Epithelial cell of proximal tubule (primary cell): Measurements from ENCODE around the gene SLC9A8. TPM values are rescaled to one million over a fixed set of nuclear protein-coding genes. Genes with fewer than 3 reads are reported as not detected.

Experiments
- DNase-seq: peaks from one replicate; pipeline ENCODE4 v3.0.0-alpha.2; 2011; ENCODE audit warnings: low read depth
- H3K4me3 ChIP-seq: 2 replicates; pipeline ENCODE4 v1.5.1; 2011; ENCODE audit warnings: low read depth, mild to moderate bottlenecking, low read length
- total RNA-seq: library from RNA; depleted of rRNA; stranded (reverse); fragments of >200 nt; gene quantifications from 2 replicates; pipeline ENCODE4 v1.2.3, GENCODE V29; 2015
- TF ChIP-seq, protein P1 (sequence below): conservative IDR thresholded peaks from 2 replicates; pipeline ENCODE4 v1.5.1; 2012; ENCODE audit warnings: low read depth, mild to moderate bottlenecking, low read length

Gene SLC9A8
- total RNA-seq, 1 donor from 2014 or later: 4.2 TPM

DNA sequence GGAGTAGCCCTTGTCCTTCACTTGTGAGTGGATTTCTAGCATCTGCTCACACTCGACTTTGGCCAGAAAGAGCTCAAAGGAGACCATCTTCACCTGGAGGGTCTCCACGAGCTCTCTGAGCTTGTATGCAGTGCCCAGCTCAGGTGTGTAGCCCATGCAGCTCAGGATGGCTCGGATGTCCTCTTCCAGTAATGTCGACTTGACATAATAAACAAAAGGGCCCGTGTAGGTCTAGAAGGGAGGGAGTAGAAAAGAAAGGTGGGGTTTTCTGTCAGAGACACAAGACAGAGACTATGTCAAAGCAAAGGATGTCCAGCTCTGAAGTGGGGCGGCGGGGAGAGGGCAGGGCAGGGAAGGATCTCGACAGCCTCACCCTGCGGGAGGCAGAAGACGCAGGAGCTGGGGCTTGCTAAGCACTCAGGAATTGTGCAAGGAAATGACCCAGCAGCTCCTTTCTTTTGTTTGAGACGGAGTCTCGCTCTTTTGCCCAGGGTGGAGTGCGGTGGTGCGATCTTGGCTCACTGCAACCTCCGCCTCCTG is 94.1 kb downstream of the SLC9A8 start:
- no peak for DNase-seq
- TF ChIP-seq, protein P1, sequence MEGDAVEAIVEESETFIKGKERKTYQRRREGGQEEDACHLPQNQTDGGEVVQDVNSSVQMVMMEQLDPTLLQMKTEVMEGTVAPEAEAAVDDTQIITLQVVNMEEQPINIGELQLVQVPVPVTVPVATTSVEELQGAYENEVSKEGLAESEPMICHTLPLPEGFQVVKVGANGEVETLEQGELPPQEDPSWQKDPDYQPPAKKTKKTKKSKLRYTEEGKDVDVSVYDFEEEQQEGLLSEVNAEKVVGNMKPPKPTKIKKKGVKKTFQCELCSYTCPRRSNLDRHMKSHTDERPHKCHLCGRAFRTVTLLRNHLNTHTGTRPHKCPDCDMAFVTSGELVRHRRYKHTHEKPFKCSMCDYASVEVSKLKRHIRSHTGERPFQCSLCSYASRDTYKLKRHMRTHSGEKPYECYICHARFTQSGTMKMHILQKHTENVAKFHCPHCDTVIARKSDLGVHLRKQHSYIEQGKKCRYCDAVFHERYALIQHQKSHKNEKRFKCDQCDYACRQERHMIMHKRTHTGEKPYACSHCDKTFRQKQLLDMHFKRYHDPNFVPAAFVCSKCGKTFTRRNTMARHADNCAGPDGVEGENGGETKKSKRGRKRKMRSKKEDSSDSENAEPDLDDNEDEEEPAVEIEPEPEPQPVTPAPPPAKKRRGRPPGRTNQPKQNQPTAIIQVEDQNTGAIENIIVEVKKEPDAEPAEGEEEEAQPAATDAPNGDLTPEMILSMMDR: no peak
- H3K4me3 ChIP-seq: no peak overlapping the region

DNA sequence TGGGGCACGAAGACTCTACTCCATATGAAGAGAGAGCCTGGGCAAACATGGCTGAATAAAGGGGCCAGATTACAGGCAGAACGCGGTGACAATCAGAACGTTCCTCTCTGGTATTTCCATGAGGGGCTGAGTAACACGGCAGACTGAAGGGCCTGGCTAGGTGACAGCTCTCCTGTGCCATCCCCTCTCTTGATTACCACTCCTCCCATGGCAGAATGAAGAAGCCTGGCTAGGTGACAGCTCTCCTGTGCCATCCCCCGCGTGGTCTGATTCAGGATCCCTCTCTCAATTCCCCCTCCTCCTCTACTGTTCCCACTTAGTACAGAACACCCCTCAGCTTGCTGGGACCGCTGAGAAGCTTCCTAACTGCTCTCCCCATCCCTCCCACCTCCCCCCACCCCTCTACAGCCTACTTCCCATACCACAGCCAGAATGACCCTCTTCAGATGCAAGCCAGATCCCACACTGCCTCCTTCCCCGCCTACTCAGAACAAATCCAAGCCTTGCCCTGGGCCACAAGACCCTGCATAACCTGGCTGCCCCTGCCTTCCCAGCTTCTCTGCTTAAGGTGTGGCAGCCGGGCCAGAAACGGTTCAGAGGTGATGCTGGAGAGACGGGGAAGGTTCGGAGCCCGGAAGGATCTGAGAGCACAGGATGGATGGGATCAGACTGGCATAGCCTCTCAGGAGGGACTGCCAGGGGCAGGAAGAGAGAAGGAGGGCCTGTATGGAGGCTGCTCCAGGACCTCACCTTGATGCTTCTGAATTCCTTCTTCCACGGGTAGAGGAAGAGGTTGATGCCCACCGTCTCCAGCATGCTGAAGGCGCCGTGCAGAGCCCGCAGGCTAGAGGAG is 95.0 kb downstream of the SLC9A8 start:
- H3K4me3 ChIP-seq: no peak overlapping the region
- TF ChIP-seq, protein P1: no peak
- DNase-seq: no peak

DNA sequence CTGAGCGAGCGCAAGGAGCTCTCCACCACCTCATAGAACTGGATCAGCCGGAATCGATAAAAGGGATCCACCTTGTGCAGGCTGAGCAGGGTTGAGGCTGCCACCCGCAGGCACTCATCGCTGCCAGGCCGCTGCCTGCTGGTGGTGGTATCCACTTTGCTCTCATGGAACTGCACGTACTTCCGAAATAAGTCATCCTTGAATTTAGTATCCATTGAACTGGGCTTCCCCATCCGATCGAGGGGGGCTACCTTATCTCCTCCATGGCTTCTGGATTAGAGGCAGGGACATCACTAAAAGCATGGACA is 95.6 kb downstream of the SLC9A8 start:
- no peak overlapping the region for H3K4me3 ChIP-seq
- no peak for DNase-seq
- TF ChIP-seq, protein P1: no peak

DNA sequence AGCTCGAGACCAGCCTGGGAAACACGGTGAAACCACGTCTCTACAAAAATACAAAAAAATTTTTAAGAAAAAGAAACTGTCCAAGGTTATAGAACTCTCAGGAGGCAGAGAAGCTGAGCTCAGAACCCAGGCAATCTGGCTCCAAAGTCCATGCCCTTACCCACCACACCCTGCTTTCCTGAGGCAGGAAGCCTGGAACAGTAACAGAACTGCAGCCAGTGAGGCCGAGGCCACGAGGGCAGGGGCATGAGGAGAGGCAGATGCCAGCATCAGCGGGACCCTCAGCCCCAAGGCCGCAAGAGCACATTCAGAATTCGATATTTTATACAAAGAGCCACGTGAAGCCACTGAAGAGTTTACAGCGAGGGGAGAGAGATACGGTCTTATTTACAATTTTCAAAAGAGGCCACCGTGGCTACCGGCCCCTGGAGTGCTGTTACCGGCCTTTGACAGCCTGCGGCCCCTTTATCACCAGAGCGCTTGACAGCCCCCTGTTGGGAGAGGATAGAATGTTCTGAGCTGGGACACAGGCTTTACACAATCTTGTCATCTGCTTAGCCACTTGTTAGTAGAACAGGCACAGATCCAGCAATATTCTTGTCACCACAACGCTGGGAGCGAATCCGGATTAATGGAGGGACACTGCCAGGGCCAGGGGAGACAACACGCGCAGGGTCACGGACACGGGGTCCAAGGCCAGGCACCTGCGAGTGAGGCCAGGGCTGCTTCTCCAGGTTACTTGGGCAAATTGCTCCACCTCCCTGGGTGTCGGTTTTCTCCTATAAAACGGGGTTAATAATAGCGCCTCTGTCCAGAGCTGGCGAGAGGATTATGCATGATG is 97.1 kb downstream of the SLC9A8 start:
- no peak for DNase-seq
- TF ChIP-seq, protein P1: peak; percentile 31
- H3K4me3 ChIP-seq: no peak overlapping the region

DNA sequence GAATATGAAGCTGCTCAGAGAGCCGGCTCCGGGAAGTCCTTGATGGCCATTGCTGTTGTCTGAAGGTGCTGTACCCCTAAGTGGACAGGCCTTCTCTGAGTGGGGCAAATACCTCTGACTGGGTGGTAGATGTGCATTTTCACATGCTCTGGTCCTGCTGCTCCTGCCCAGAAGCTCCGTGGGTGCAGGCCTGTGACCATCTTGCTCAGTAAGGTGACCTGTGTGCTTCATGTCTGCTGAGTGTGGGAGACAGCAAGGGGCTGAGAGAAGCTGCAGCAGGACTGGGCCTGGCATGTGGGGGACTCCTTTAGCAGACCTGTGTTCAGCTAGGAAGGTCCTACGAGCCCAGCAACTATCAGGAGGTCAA is 97.7 kb downstream of the SLC9A8 start:
- DNase-seq: no peak
- no peak overlapping the region for H3K4me3 ChIP-seq
- TF ChIP-seq, protein P1: no peak

DNA sequence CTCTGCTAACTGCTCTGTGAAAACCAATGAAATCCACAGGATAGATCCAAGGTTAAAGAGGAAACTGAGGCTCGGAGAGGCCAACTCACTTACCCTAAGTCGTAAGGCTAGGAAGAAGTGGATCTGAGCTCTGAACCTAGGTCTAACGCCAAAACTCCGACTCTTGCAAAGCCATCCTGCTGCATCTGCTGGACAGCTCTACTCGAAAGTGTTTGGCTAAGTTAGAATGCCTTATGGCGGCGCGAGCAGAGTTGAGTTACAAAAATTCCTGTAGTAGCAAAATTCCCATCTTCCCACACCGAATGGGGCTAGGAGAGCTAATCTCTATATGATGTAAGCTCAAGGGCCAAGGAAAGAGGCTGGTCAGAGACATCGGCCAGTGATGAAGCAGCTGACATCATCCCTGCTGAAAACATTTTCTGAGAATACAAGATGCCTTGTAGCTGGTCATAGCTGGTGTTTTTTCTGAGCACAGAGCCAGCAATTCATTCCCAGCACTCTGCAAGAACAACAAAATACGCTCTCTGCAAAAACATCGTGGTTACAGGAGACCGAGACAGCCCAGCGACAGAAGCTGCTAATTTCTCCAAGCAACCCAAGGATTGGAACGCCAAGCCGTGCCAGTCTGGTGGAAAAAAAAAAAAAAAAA is 100.9 kb downstream of the SLC9A8 start:
- no peak for DNase-seq
- TF ChIP-seq, protein P1: no peak
- peak overlapping the region; percentile 99 for H3K4me3 ChIP-seq
